Measurements from ENCODE around the gene ATP6V1C2. TPM values are rescaled to one million over a fixed set of nuclear protein-coding genes. Genes with fewer than 3 reads are reported as not detected.
"Not testable (repeated sequence)": the region's sequence is repeated elsewhere in the genome, so short reads cannot be mapped to it uniquely, and the experiment has no call there.

ATP6V1C2 gene
- total RNA-seq, 1 donor from 2014 or later: not detected

- no peak for DNase-seq (ENCODE audit: low spot score)
- no peaks in the 10 kb centered on the region for H3K9me3 Mint-ChIP-seq (ENCODE audit: low read depth)
- TF ChIP-seq CTCF (IDR thresholded peaks at IDR 0.05): no peak
- no peak overlapping the region for H3K27ac Mint-ChIP-seq (ENCODE audit: unreplicated experiment)
- H3K27me3 Mint-ChIP-seq (ENCODE audit: low read depth): no peaks in the 10 kb centered on the region
- no peak overlapping the region for H3K4me3 Mint-ChIP-seq (ENCODE audit: unreplicated experiment)
- H3K36me3 Mint-ChIP-seq (ENCODE audit: low read depth): peaks cover 21% of the 10 kb centered on the region
- peaks cover 17% of the 10 kb centered on the region for H3K4me1 Mint-ChIP-seq (ENCODE audit: low read depth)
Measured at GRCh38 chr2:10779776-10780490, 58.5 kb downstream of the ATP6V1C2 start.

GRCh38 chr2:10780491-10780820, 59.0 kb downstream of the ATP6V1C2 start:
- DNase-seq (ENCODE audit: low spot score): no peak
- no peak overlapping the region for H3K4me3 Mint-ChIP-seq (ENCODE audit: unreplicated experiment)
- H3K9me3 Mint-ChIP-seq (ENCODE audit: low read depth): no peaks in the 10 kb centered on the region
- H3K4me1 Mint-ChIP-seq (ENCODE audit: low read depth): peaks cover 17% of the 10 kb centered on the region
- H3K27me3 Mint-ChIP-seq (ENCODE audit: low read depth): no peaks in the 10 kb centered on the region
- H3K36me3 Mint-ChIP-seq (ENCODE audit: low read depth): peaks cover 26% of the 10 kb centered on the region
- no peak for TF ChIP-seq CTCF (IDR thresholded peaks at IDR 0.05)
- no peak overlapping the region for H3K27ac Mint-ChIP-seq (ENCODE audit: unreplicated experiment)

GRCh38 chr2:10780821-10781220, 59.4 kb downstream of the ATP6V1C2 start:
- H3K27me3 Mint-ChIP-seq (ENCODE audit: low read depth); H3K4me3 Mint-ChIP-seq (ENCODE audit: unreplicated experiment); DNase-seq (ENCODE audit: low spot score); H3K27ac Mint-ChIP-seq (ENCODE audit: unreplicated experiment); H3K9me3 Mint-ChIP-seq (ENCODE audit: low read depth): not testable (repeated sequence)
- peaks cover 26% of the 10 kb centered on the region for H3K36me3 Mint-ChIP-seq (ENCODE audit: low read depth)
- H3K4me1 Mint-ChIP-seq (ENCODE audit: low read depth): peaks cover 17% of the 10 kb centered on the region

- H3K4me3 Mint-ChIP-seq (ENCODE audit: unreplicated experiment): no peak overlapping the region
- peaks cover 33% of the 10 kb centered on the region for H3K36me3 Mint-ChIP-seq (ENCODE audit: low read depth)
- H3K4me1 Mint-ChIP-seq (ENCODE audit: low read depth): peaks cover 17% of the 10 kb centered on the region
- H3K9me3 Mint-ChIP-seq (ENCODE audit: low read depth): no peaks in the 10 kb centered on the region
- H3K27me3 Mint-ChIP-seq (ENCODE audit: low read depth): no peaks in the 10 kb centered on the region
- DNase-seq (ENCODE audit: low spot score): no peak
- no peak overlapping the region for H3K27ac Mint-ChIP-seq (ENCODE audit: unreplicated experiment)
- TF ChIP-seq CTCF (IDR thresholded peaks at IDR 0.05): no peak
Measured at GRCh38 chr2:10781746-10782145, 60.3 kb downstream of the ATP6V1C2 start.

- Mint-ChIP-seq H3K27me3 (ENCODE audit: low read depth) (no peaks in the 10 kb centered on the region), H3K4me3 (ENCODE audit: unreplicated experiment) (no peak overlapping the region), H3K36me3 (ENCODE audit: low read depth) (peaks cover 45% of the 10 kb centered on the region), H3K9me3 (ENCODE audit: low read depth) (no peaks in the 10 kb centered on the region), H3K27ac (ENCODE audit: unreplicated experiment) (peak overlapping the region; percentile 74), H3K4me1 (ENCODE audit: low read depth) (peaks cover 17% of the 10 kb centered on the region)
- DNase-seq (ENCODE audit: low spot score): no peak
- TF ChIP-seq CTCF (IDR thresholded peaks at IDR 0.05): no peak
Measured at GRCh38 chr2:10783421-10783820, 62.0 kb downstream of the ATP6V1C2 start.

- no peaks in the 10 kb centered on the region for H3K27me3 Mint-ChIP-seq (ENCODE audit: low read depth)
- no peak overlapping the region for H3K4me3 Mint-ChIP-seq (ENCODE audit: unreplicated experiment)
- peaks cover 52% of the 10 kb centered on the region for H3K36me3 Mint-ChIP-seq (ENCODE audit: low read depth)
- peaks cover 17% of the 10 kb centered on the region for H3K4me1 Mint-ChIP-seq (ENCODE audit: low read depth)
- DNase-seq (ENCODE audit: low spot score): no peak
- TF ChIP-seq CTCF (IDR thresholded peaks at IDR 0.05): no peak
- H3K27ac Mint-ChIP-seq (ENCODE audit: unreplicated experiment): no peak overlapping the region
- no peaks in the 10 kb centered on the region for H3K9me3 Mint-ChIP-seq (ENCODE audit: low read depth)
Measured at GRCh38 chr2:10784719-10785118, 63.3 kb downstream of the ATP6V1C2 start.
